DMS53 (cell line): ENCODE measurements around the gene VAV2.
"Not testable (repeated sequence)": the region's sequence is repeated elsewhere in the genome, so short reads cannot be mapped to it uniquely, and the experiment has no call there.

Experiments
- DNase-seq: peaks from one replicate; lab custom pipeline; 2025; lab: John Stamatoyannopoulos, UW

Gene VAV2

GRCh38 chr9:133996531-133997520 lies 4.7 kb upstream of the VAV2 start:
- DNase-seq: no peak

DNA sequence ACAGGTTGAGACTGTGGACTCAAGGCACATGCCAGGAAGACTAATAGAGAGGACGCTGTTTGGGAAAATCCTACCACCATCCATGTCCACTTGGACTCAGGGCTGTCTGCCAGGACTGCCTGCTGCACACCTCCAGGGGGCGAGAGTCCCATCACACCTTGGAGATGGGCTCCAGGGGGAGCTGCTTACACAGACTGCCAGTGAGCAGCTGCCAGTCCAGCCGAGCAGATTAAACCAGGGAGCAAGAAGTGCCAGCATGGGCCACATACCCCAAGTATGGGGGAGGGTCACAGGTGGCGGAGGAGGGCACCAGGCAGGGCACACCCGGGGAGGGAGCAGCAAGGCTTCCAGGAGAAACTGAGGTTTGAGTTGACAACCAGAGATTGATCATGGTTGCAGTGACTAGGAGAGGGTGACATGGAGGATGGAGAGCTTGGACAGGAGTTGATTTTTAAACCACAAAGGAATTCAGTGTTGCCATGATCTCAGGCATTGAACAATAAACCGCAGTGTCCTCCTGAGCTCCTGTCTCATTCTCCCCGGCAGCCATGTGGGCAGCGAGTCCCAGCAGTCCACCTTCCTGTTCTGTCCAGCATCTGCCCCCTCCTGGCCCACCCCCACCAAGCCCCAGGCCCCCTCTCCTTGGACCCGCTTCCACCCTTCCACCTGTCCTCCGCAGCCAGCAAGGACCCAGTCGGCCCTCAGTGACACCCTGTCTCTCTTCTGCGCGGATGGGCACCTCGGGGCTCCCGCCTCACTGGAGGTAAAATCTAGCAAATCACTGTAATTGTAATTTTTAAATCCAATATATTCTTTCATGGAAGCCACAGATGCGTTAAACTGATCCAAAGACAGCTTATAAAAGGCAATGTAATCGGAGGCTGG lies 3.1 kb upstream of the VAV2 start:
- peak; percentile 60 for DNase-seq

GRCh38 chr9:133994353-133995011 lies 2.4 kb upstream of the VAV2 start:
- DNase-seq: peak; percentile 85

- DNase-seq: no peak
Observed at GRCh38 chr9:133993635-133994253, 1.6 kb upstream of the VAV2 start.

- peak; percentile 90 for DNase-seq
Observed at GRCh38 chr9:133992780-133993634, 883 bp upstream of the VAV2 start.

GRCh38 chr9:133991214-133991921 lies 756 bp downstream of the VAV2 start:
- DNase-seq: peak; percentile 75

DNA sequence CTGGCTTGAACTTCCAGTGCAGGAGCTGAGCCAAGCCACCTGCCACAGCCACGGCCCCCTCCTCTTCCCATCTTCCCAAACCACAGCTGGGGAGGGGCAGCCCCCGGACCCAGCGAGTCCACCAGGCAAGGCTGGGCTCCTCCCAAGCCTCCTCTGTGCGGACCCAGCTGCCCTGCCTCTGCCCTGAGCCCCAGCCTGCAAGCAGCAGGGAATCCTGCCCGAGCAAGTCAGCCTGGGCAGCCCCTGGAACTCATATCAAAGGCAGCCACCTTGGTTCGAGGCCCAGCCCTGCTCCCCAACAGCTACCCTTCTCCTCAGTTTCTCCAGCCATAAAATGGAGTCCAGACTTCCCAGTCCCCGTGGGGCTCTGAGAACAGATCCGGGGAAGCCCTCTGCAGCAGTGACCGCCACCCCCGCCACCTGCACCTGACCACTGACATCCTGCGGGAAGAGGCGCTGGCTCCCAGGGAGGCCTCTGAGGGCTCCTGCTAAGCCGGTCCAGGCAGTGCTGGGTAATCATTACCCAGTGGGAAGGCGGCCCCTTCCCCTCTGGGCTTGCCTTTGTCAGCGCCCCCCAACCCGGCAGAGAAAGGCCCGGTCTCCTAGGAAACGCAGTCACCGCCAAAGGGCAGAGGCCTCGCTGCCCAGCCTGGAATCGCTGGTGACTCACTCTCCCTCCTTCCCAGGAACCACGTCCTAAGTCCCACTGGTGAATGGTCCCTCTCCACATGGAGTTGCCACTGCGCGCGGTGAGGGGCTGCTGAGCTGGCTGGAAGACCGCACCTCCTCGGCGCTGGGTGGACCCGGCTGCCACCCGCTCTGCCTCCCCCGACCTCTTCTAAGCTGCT lies 1.5 kb downstream of the VAV2 start:
- peak; percentile 95 for DNase-seq

- DNase-seq: no peak
Observed at GRCh38 chr9:133989625-133990365, 2.3 kb downstream of the VAV2 start.

GRCh38 chr9:133988771-133989170 lies 3.4 kb downstream of the VAV2 start:
- not testable (repeated sequence) for DNase-seq

DNA sequence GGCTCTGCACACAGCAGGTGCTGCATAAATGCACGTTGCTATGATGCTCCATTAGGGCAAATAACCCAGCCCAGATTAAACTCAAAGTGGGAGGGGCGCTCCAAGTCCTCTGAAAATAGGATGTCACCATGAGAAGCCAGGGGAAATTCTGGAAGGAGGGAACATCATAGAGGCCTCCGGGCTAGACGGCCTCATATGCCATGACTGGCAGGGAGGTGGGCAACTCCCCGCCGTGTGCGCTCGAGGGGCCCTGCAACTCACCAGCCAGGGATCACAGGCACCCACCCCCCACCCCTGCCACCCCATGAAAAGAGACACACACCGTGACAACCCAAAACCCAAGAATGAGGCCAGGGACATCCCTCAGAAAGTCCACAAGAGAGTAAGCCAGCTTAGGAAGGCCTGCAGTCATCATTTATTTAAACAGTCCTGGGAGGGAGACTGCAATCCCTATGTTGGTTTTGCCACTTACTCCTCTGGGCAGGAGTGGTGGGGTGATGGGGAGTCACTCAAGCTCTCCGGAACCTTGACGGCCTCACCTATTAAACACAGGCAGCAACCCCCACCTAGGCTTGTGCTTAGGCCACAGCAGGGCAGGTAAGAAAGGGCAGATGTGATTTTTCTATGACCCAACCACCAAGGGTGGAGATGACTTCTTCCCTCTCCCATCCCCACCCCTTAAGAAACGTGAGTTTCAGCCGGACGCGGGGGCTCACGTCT lies 4.0 kb downstream of the VAV2 start:
- DNase-seq: no peak

GRCh38 chr9:133987446-133987788 lies 4.7 kb downstream of the VAV2 start:
- DNase-seq: no peak

GRCh38 chr9:133986774-133987445 lies 5.2 kb downstream of the VAV2 start:
- DNase-seq: no peak

- DNase-seq: no peak
Observed at GRCh38 chr9:133986061-133986460, 6.1 kb downstream of the VAV2 start.

- no peak for DNase-seq
Observed at GRCh38 chr9:133982971-133983720, 9.0 kb downstream of the VAV2 start.

GRCh38 chr9:133981958-133982681 lies 10.0 kb downstream of the VAV2 start:
- no peak for DNase-seq

DNA sequence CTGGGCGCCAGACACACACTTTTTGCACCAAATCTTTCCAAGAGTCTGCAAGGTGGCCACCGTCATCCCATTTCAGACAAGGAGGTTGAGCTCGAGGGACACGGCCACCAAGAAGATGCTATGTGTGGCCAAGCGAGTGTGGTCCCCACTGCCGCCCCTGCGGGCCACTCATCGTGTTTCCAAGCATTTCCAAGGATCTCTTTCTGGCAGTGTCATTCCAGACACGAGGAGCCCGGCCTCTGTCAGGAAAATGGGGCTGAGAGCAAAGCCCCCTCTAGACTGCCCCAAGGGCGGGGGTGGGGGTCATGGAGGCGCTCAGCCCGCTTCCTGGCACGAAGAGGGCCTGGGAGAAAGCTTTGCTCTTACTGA lies 10.6 kb downstream of the VAV2 start:
- no peak for DNase-seq
